GM19238 (cell line): ENCODE data around the gene GPC1.

Experiments
- DNase-seq: peaks from one replicate; pipeline ENCODE4 v3.0.0; 2011; ENCODE audit warnings: low spot score; ENCODE audit not compliant: insufficient read length

GPC1 gene

DNA sequence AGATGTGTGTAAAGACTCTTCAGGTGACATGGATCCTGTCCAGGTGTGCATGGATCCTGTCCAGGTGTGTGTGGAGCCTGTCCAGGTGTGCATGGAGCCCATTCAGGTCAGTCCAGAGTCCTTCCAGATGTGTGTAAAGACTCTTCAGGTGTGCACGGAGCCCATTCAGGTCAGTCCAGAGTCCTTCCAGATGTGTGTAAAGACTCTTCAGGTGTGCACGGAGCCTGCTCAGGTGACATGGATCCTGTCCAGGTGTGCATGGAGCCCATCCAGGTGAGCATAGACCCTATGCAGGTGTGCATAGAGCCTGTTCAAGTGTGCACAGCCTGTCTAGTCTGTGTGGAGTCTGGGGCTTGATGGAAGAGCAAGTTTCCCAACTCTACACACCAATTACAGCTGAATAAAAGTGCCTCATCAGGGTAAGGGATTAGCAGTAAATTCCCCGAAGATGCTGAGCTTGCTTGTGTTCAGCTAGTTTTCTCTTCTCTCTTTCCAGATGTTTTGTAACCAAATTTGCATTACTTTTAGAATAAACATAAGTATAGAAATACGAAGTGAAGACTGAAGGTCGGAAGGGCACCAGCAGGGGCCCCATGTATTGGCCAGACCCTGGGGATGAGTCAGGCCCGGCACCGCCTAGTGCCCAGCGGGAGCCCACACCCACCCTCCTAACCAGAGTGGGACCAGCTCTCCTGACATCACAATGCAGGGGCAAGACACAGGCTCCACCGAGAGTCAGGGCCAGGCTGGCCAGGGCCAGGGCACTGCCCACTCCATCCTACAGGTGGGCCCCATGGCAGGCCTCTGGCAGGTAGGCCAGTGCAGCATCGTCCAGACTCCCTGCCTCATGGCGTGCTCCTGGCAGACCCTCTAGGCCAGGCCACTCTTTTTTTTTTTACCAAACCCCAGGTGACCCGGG is 38.6 kb upstream of the GPC1 start:
- DNase-seq: no peak

DNA sequence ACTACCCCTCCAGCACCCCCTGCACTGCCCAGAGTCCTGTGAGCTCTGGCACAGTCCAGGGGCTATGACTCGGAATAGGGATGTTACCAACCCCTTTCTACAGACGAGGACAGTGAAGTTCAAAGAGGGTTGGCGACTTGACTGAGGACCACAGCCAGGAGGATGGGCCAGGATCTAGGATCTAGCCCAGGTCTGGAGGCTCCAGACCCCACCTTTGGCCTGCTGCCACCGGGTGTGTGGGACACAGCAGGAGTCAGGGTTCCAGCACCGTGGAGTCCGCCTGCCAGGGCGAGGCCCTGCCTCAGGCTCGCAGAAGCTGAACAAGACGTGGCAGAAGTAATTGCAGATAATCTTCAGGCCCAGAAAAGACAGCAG is 37.9 kb upstream of the GPC1 start:
- DNase-seq: no peak

DNA sequence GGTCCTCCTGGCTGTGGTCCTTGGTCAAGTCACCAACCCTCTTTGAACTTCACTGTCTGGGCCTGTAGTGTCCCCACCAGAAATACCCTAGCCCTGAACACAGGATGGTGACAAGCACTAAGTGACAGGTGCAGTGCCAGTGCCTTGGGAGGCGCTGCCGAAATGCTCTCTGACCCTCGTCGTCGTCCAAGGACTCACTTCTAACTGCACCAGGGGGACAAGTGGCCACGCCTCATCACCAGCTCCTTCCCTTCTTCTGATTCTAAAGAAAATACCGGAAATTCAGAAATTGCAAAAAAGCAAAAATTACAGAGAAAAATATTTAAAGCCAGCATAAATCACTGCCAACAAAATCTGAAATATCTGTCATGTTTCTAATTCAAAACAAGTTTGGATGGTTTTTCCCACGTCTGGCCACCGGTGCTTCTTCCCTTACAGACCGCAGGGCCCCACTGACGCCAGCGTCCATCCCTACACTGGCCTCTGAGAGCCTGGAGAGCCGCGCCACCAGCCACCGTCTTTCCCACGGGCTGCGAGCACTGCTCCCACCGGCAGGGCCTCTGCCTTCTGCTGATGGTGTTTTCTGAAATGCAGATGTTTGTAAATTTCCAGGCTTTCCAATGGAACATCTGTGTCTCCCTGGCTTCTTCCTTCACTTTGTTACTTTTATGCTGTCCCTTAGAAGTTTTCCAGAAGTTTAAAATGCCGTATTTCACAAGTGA is 37.4 kb upstream of the GPC1 start:
- no peak for DNase-seq

DNA sequence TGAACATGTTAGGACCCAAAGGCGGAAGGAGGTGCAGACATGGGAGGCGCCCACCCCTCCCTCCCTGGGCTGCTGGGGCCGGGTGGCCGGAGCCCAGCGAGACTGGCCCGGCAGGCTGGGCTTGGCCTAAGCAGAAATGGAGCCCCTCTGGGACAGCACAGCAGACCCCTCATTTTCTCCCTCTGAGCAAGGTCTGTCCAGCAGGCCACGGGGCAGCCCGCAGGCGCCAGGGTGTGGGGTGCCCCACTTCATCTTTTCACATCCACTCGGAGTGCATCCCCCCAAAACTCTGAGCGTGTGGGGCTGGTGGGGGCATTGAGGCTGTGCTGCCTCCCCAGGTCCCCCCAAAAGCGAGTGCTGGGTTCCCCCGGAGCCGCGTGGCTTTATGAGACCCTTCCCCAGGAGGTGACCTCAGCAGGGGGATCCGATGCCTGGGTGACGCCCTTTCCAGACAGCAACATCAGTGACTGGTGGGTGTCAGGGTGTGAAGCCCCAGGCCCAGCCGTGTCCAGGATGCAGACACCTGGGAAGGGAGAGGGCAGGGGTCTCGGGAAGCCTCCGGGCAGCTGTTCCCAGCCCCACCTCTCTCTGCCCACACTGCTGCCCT is 36.7 kb upstream of the GPC1 start:
- no peak for DNase-seq

DNA sequence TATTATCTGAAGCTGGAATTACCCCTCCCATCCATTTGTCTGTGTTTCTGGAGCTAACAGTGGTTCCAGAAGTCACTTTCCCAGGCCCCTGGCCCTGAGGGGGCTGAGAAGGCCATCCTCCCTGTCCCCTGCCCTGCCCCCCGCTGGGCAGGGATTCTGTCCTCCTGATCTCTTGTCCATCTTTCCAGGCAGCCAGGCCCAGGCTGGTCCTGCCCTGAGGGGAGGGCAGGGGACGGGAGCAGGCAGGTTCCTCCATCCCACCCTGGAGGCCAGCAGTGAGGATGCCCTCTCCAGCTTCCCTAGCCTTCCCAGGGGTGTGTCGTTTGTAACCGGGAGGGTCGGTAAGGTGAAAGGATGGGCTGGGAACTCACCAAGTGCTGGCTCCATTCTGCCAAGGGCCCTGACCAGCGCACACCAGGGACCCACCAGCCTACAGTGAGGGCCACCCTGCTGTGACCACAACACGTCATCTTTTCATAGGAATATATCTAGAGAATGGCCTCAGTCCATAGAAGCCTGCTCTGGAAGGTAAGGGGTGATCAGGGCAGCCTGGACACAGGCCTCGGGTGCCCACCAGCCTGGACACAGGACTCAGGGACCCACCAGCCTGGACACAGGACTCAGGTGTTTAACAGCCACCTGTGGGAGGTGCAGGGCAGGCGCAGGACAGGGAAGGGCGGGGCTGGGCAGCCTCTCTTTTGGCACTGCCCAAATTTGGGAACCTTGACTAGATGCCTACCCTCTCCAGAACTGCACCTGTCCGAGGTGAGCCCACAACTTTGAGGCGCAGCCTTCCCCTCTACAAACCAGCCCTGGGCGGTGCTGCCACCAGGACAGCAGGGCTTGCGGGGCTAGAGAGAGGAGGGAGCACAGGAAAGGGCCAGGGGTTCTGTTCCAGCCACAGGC is 35.8 kb upstream of the GPC1 start:
- no peak for DNase-seq

DNA sequence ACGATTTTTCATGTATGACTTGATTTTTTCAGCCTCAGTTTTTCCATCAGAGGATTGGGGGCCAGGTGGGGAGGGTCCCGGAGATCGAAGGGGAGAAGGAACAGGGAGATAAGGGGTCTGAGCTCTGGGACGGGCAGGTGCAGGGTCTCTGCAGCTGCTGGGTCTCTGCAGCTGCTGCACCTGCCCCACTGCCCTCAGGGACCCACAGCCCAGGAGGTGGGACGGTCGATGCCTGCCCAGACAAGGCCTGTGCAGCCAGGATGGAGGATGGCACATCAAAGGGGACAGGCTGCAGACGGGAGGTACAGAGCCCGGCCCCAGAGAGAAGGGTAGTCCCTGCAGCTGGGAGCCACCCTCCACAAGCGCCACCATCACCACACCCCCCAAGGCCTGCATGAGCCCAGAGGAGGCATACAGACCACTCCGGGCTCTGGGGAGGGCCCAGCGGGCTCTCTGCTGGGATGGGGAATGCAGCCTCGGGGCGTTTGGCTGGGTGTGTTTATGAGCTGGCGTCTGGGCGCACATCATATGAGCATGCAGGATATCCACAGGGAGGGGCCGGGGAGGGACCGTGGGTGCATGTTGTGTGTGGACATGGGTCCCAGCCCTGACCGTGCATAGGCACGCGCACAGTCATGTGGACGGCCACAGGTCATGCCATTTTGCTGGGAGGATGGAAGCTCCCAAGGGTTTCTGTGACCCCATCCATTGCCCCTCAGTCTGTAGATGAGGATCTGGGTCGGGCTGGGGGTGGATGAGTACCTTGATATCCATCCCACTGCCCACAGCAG is 34.9 kb upstream of the GPC1 start:
- no peak for DNase-seq

DNA sequence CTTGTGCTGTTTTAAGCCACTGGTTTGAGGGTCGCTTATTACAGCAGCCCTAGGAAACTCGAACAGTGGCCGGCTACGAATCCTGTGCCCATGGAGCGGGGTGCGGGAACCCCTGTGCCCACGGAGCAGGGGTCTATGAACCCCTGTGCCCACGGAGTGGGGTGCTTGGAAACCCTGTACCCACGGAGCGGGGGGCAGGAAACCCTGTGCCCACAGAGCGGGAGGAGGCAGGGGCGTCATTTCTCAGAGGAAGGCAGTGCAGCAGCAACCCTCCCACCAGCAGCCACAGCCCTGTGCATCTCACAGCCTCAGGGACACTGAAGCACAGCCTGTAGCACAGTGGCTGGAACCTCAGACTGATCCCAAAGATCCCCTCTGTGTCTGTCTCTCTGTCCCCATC is 34.2 kb upstream of the GPC1 start:
- DNase-seq: no peak

DNA sequence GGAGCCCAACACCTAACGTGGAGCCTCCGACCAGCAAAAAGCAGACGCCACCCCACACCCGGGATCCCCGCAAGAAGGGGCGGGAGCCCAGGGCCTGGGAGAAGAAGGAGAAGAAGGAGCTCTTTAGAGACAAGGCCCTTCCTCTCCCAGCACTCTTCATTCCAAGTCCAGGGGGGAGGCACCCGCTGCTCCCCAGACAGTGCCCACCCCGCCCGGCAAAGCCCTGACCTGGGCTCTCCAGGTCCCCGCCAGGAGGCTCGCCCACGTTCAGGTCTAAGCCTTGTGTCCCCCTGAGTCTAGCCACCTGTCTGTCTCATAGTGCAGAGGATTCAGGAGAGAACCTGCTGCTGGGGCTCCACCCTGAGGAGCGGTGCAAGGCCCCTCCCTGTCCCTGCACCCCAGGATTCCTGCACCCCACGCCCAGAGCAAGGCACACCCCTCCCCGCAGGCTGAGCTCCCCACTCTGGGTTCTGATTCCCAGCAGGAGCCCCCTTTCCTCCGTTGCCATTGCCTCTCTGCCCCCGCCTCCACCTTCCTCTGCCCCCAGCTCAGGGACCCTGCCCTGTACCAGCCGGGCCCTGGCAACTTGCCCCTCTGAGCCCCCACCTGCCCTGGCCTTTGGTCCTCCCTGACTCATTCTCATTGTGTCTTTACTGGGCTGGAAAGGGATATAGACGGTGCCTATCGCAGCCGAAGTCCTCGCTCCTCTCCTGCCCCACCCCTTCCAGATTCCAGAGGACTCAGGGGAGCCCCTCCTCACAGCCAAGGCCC is 33.5 kb upstream of the GPC1 start:
- DNase-seq: no peak

DNA sequence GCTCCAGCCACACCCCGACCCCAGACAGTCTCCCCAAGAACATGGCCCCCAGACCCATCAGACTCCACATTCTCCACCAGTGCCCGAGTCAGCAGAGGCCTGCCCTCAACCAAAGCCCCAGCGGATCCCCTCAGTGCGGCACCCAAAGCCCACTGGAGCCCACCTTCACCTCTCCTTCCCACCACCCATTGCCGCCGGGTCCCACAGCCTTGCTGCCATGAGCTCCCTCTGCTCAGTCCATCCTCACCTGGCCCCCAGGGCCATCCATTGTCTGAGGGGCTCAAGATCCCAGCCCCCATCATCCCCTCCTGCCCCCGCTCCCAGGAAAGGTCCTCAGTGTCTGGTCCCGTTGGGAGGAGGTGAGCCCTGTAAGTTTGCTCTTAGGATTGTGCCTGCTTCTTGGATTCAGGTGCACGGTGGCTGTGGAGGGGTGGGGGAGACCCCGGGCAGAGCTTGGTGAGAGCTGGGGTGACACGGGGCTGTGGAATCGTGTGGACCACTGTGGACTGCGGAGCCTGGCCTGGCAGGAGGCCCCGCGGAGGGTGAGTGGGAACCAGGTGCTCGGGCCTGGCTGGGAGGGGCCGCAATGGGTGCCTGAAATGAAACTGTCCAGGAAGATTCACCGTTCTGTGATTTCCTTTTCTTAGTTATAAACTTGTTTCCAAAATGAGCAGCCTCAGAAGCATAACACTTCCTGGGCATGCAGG is 32.7 kb upstream of the GPC1 start:
- no peak for DNase-seq

DNA sequence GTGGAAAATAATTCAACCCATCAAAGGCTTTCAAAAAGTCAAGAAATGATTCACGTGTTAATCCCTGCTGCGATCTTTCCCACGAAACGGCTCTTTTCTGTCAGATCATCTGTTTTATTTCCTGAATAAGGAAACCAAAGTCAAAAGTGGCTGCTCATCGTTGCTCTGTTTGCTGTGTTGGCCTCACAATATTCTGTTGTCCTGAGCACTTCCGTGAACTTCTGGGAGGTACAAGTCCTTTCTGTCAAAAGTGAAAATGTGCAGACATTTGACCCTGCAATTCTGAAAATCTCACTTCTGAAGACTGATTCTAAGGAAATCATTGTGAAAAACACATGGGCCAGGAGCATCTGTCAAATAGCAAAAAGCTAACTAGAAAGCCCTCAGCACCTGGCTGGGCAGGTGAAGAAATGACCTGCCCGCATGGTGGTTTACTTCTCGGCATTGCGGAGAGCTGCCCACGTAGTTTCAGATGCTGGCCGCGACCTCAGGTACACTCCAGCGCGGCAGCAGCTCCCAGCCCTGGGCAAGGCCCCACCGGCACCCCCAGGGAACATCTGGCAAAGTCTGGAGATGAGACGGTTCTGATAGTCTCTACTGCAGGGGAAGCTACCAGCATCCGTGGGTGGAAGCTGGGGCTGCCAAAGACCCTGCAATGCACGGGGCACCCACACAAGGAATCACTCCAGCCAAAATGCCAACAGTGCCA is 31.9 kb upstream of the GPC1 start:
- no peak for DNase-seq

DNA sequence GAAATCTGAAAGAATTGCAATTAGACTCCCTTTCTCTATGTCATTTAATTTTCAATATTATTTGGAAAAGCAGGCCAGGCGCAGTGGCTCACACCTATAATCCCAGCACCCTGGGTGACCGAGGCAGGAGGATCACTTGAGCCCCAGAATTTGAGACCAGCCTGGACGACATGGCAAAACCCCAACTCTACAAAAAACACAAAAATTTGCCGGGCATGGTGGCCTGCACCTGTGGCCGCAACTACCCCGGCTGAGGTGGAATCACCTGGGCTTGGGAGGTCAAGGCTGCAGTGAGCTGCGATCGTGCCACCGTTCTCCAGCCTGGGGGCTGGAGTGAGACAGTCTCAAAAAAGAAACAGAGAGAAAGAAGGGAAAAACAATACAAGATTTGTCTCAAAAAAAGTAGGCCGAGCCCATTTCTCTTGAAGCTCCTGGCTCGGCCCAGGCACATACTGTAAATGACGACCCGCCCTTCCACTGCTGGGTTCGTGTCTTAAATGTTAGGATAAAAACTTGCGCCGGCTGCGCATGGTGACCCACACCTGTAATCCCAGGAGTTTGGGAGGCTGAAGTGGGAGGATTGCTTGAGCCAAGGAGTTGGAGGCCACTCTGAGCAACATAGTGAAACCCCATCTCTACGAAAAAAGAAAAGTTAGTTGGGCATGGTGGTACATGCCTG is 31.1 kb upstream of the GPC1 start:
- DNase-seq: no peak

DNA sequence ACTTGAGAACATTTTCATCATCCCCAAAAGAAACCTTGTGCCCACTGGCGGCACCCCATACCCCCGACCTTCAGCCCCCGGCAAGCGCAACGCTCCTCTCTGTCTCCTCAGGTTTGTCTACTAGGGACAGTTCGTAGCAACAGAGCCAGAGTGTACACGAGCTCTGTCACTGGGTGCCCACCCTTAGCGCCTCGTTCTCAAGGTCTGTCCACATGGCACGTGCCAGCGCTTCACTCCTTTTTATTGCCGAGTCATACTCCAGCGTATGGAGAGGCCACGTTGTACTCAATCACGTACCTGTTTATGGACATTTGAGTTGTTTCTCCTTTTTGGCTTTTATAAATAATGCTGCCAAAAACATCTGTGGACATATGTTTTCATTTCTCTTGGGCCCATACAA is 30.3 kb upstream of the GPC1 start:
- DNase-seq: no peak

DNA sequence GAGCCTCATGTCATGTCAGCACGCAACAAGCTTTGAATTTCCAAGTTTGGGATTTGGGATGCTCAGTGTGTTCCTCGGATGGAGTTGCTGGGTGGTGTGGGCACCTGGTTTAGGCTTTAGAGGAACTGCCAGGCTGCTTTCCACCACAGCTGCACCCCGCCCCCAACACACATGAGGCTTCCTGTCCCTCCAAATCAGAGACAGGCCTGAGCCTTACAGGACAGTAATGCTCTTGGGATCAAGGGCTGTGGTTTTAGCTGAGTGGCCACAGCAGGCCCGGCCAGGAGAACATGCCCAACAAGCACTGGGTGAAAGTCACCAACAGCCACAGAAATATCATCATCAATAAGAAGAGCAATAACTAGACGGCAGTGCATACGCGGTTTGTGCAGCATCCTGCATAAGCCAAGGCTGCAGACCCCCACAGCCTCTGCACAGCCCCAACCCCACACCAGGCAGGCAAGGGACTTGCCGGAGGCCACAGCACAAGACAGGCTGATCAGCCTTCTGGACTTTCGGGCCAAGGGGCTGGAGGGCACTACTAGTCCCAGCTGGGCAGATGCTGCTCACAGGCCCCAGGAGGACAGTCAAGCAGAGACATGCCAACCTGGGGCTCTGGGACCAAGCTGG is 29.7 kb upstream of the GPC1 start:
- DNase-seq: no peak

DNA sequence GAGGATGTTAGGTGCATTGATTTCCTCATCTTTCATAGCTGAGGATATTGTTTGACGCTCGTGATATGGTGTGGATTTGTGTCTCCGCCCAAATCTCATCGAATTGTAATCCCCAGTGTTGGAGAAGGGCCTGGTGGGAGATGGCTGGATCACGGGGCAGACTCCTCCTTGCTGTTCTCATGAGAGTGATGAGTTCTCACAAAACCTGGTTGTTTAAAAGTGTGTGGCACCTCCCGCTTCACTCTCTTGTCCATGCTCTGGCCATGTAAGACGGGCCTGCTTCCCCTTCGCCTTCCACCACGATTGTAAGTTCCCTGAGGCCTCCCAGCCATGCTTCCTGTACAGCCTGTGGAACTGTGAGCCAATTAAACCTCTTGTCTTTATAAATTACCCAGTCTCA is 28.4 kb upstream of the GPC1 start:
- DNase-seq: no peak

DNA sequence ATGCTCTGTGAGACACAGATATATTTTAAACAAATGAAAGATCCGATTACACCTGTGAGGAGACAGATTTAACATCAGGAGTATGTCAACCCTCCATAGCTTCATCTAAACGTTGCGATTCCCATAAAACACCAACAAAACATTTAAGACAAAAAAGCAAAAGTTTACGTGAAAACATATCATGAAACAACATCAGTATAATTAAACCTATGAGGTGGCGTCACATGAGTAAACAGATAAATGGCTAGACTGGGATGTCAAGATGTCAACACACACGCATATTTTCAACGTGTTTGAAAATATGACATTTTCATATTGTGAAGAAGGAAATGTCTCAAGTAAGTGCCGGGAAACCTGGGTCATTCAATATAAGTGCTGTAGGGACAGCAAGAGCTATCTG is 25.5 kb upstream of the GPC1 start:
- no peak for DNase-seq

DNA sequence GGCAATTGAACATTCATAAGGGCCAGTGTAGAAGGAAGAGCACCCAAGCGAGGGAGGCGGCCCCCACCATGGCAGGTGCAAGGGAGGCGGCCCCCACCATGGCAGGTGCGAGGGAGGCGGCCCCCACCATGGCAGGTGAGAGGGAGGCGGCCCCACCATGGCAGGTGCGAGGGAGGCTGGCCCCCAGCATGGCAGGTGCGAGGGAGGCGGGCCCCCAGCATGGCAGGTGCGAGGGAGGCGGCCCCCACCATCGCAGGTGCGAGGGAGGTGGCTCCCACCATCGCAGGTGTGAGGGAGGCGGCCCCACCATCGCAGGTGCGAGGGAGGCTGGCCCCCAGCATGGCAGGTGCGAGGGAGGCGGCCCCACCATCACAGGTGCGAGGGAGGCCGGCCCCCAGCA is 24.7 kb upstream of the GPC1 start:
- no peak for DNase-seq
